Right lobe of liver (tissue), 6 donors: ENCODE results near the gene CHD8. TPM values are rescaled to one million over a fixed set of nuclear protein-coding genes. Genes with fewer than 3 reads are reported as not detected.
"Not testable (repeated sequence)": the region's sequence is repeated elsewhere in the genome, so short reads cannot be mapped to it uniquely, and the experiment has no call there.

Source experiments
- ATAC-seq, 4 donors: fragments of 200-7000 bp; cut with Tn5 transposase; one replicate each; pipeline ENCODE4 v1.9.1; 2020; ENCODE audit warnings: mild to moderate bottlenecking in 4 of 4, moderate library complexity in 4 of 4
- DNase-seq, 3 donors: peaks; one replicate each; pipeline ENCODE4 v3.0.0-alpha.2; 2020
- H3K27ac ChIP-seq, 3 donors: fragments of 200-600 bp; one replicate each; pipeline ENCODE4 v1.8.0; 2022
- H3K27me3 ChIP-seq, 2 donors: fragments of 200-600 bp; one replicate each; pipeline ENCODE4 v1.8.0; 2022
- H3K36me3 ChIP-seq, 4 donors: fragments of 200-600 bp; sonication (generic) in 1 of 4; one replicate each; pipeline versions ENCODE4 v1.5.1 to v1.8.0; 2017 to 2022; ENCODE audit warnings: control low read depth in 1 of 4
- H3K4me1 ChIP-seq, 4 donors: fragments of 200-600 bp; sonication (generic) in 1 of 4; one replicate each; pipeline versions ENCODE4 v1.5.1 to v1.8.0; 2017 to 2022; ENCODE audit warnings: control low read depth in 1 of 4
- H3K4me3 ChIP-seq, 3 donors: fragments of 200-600 bp; one replicate each; pipeline ENCODE4 v1.8.0; 2022
- H3K9me3 ChIP-seq, 4 donors: fragments of 200-600 bp; sonication (generic) in 1 of 4; one replicate each; pipeline versions ENCODE4 v1.5.1 to v1.8.0; 2017 to 2022; ENCODE audit warnings: control low read depth in 1 of 4
- POLR2A ChIP-seq: fragments of 450-650 bp; IDR thresholded peaks from one replicate; pipeline ENCODE4 v1.6.1; 2017; ENCODE audit warnings: antibody characterized with exemption, mild to moderate bottlenecking
- WGBS: methylation state at CpG from one replicate; pipeline ENCODE4 v1.1.6; 2018; ENCODE audit warnings: low coverage, low lambda C conversion rate; ENCODE audit not compliant: insufficient coverage; ENCODE audit errors: missing lambda C conversion rate; 5-methylcytosine and 5-hydroxymethylcytosine counted together
- intact Hi-C, 2 donors: fragments of 100-400 bp; cut with DNase I; formaldehyde crosslinking; loops; one replicate each; pipeline versions ENCODE4 v1.11.2 to v1.14.1; 2022
- total RNA-seq, 6 experiments: library from RNA; depleted of rRNA in 2 of 6; stranded (reverse); fragments of >200 nt in 2 of 6; fragmentation: NEBNext Ultra II Directional in 3 of 6; extraction: Animal tissue kit (Norgen Biotek cat#: 25700) in 3 of 6; gene quantifications; one replicate each; pipeline versions ENCODE4 v1.1.0 to v1.2.4, GENCODE V29; 2016 to 2023
- TF ChIP-seq, protein P1 (sequence below), 4 donors: fragments of 200-600 bp in 3 of 4; fragments of 450-650 bp in 1 of 4; IDR thresholded peaks; one replicate each; pipeline versions ENCODE4 v1.5.1 to v1.8.0; 2016 to 2022; ENCODE audit warnings: antibody characterized with exemption in 4 of 4, mild to moderate bottlenecking in 2 of 4
- donor health status: DM: no; HTN: yes; CAD: no.
- donor health status: DM: no; HTN: no; CAD: no.
- donor health status: DM: no; HTN: no; CAD: no.
- donor health status: DM: no; HTN: yes; CAD: no.
- donor health status: DM: no; HTN: yes; CAD: no.

The CHD8 gene
- total RNA-seq, 6 experiments from 2014 or later: 20.5 to 28.3 (median 24.8) TPM

GRCh38 chr14:21467616-21468015 lies 11.7 kb upstream of the CHD8 start:
- DNase-seq (no peak), ATAC-seq (no peak)
- intact Hi-C loops: no loop called here
- TF ChIP-seq, protein P1, sequence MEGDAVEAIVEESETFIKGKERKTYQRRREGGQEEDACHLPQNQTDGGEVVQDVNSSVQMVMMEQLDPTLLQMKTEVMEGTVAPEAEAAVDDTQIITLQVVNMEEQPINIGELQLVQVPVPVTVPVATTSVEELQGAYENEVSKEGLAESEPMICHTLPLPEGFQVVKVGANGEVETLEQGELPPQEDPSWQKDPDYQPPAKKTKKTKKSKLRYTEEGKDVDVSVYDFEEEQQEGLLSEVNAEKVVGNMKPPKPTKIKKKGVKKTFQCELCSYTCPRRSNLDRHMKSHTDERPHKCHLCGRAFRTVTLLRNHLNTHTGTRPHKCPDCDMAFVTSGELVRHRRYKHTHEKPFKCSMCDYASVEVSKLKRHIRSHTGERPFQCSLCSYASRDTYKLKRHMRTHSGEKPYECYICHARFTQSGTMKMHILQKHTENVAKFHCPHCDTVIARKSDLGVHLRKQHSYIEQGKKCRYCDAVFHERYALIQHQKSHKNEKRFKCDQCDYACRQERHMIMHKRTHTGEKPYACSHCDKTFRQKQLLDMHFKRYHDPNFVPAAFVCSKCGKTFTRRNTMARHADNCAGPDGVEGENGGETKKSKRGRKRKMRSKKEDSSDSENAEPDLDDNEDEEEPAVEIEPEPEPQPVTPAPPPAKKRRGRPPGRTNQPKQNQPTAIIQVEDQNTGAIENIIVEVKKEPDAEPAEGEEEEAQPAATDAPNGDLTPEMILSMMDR (IDR thresholded peaks at IDR 0.05): no peak
- no peak for TF ChIP-seq POLR2A
- Histone ChIP-seq H3K27ac (no peak overlapping the region), H3K4me3 (no peak overlapping the region), H3K9me3 (no peaks in the 10 kb centered on the region), H3K27me3 (no peaks in the 10 kb centered on the region), H3K4me1 (no peaks in the 10 kb centered on the region), H3K36me3 (peaks cover 0 to 41% (median 11%) of the 10 kb centered on the region in 4 donors)
- WGBS: 62% methylated on average over 1 of the region's 1 CpG

DNA sequence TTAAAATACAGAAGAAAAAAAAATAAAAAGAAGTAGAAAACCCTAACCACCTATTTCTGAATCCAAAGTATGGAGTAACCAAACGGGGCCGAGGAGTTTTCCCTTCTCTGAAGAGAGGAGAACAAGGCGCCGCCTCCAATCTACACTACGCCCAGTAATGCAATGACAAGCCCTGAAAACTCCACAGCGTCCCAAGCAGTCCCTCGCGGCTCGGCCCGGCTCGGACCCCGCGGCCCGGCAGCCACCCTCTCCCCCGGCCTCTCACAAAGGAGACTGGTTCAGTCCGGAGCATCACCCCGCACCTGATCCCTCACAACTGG lies 371 bp downstream of the CHD8 start:
- no peak for TF ChIP-seq POLR2A
- TF ChIP-seq, protein P1 (IDR thresholded peaks at IDR 0.05): no peak
- Histone ChIP-seq H3K27ac (peak overlapping the region in 2 of 3 donors; percentile 4 to 92), H3K4me3 (peak overlapping the region; percentile 65 to 93 (median 93)), H3K4me1 (peaks cover 0 to 17% (median 6%) of the 10 kb centered on the region in 4 donors), H3K9me3 (no peaks in the 10 kb centered on the region), H3K27me3 (no peaks in the 10 kb centered on the region), H3K36me3 (peaks cover 0 to 4% (median under 1%) of the 10 kb centered on the region in 4 donors)
- intact Hi-C loops: no loop called here
- DNase-seq: no peak
- 0% methylated on average over 16 of the region's 17 CpGs for WGBS
- ATAC-seq: peak; percentile 14 to 36 (median 21)

GRCh38 chr14:21454843-21455544 lies 929 bp downstream of the CHD8 start:
- TF ChIP-seq, protein P1 (IDR thresholded peaks at IDR 0.05): no peak
- TF ChIP-seq POLR2A: no peak

DNA sequence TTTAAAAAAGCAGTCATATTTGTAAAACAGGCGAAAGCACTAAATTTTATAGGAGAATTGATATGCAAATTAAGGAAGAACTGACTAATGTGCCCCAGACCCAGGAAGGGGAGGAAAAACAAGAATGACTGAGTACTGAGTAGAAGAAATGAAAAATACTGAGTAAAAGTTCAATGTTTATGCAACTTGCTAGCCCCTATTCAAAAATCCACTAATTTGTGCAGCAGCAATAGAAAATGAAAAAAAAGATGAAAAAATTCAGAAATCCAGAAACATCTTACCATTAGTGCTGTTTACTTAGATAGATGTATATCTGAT lies 6.1 kb downstream of the CHD8 start:
- WGBS: 58% methylated on average over 1 of the region's 1 CpG
- no peak for ATAC-seq
- Histone ChIP-seq H3K9me3 (no peaks in the 10 kb centered on the region), H3K27ac (no peak overlapping the region), H3K4me1 (peaks cover 0 to 12% (median 4%) of the 10 kb centered on the region in 4 donors), H3K4me3 (no peak overlapping the region), H3K36me3 (no peaks in the 10 kb centered on the region), H3K27me3 (no peaks in the 10 kb centered on the region)
- no peak for DNase-seq
- TF ChIP-seq, protein P1 (IDR thresholded peaks at IDR 0.05): no peak
- no peak for TF ChIP-seq POLR2A
- intact Hi-C loops: no loop called here

More at GRCh38 chr14:21454843-21455544, 929 bp downstream of the CHD8 start:
- Histone ChIP-seq H3K4me3 (peak overlapping the region; percentile 65 to 93 (median 93)), H3K9me3 (no peaks in the 10 kb centered on the region), H3K36me3 (peaks cover 0 to 1% (median 0%) of the 10 kb centered on the region in 4 donors), H3K27ac (peak overlapping the region in 1 of 3 donors; percentile 92), H3K4me1 (peaks cover 0 to 17% (median 6%) of the 10 kb centered on the region in 4 donors), H3K27me3 (no peaks in the 10 kb centered on the region)
- no peak for DNase-seq
- 26% methylated on average over 15 of the region's 15 CpGs for WGBS
- no peak for ATAC-seq
- intact Hi-C loops: no loop called here

DNA sequence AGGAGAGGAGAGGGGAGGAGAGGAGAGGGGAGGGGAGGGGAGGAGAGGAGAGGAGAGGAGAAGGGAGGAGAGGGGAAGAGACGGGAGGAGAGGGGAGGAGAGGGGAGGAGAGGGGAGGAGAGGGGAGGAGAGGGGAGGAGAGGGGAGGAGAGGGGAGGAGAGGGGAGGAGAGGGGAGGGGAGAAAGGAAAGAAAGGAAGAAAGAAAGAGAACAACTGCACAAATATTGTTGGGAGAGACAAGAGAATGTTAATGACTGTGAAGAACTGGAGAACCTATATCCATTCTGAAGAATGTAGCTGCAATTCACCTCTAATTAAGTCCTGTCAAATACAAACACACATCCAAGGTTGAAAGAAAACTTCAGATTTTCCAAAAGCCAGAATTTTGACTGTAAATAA lies 13.3 kb downstream of the CHD8 start:
- 100% methylated on average over 1 of the region's 1 CpG for WGBS
- intact Hi-C loops, ATAC-seq: not testable (repeated sequence)

More for the DNA sequence above, 13.3 kb downstream of the CHD8 start:
- not testable (repeated sequence) for H3K4me1 ChIP-seq, H3K9me3 ChIP-seq, H3K36me3 ChIP-seq, DNase-seq, H3K27me3 ChIP-seq, H3K27ac ChIP-seq, H3K4me3 ChIP-seq
